Motor neuron (in vitro differentiated cells): ENCODE measurements around the gene RNF213. TPM values are rescaled to one million over a fixed set of nuclear protein-coding genes. Genes with fewer than 3 reads are reported as not detected.

Source experiments
- ATAC-seq, 8 experiments: fragments of 200-7000 bp; cut with Tn5 transposase; replicated peaks in 6 of 8; 2 replicates each; pipeline ENCODE4 v1.8.0; 2021; ENCODE audit warnings: mild to moderate bottlenecking in 8 of 8, moderate library complexity in 8 of 8
- H3K27ac ChIP-seq, 2 donors: fragments of 250-450 bp; sonication (Bioruptor Pico); 2 replicates each; pipeline ENCODE4 v1.9.0; 2021; ENCODE audit warnings: antibody characterized with exemption in 2 of 2, mild to moderate bottlenecking in 2 of 2, moderate library complexity in 1 of 2
- H3K4me1 ChIP-seq, 2 donors: fragments of 250-450 bp; sonication (Bioruptor Pico); replicated peaks in 1 of 2; 2 replicates each; pipeline ENCODE4 v1.6.1; 2021; ENCODE audit warnings: antibody characterized with exemption in 2 of 2, mild to moderate bottlenecking in 2 of 2, moderate library complexity in 1 of 2
- H3K4me3 ChIP-seq, 5 donors: fragments of 250-450 bp; sonication (Bioruptor Pico); 2 replicates each; pipeline ENCODE4 v1.9.0; 2021; ENCODE audit warnings: antibody characterized with exemption in 5 of 5, mild to moderate bottlenecking in 5 of 5, moderate library complexity in 4 of 5
- WGBS, 10 experiments: fragments of 450-650 bp; shearing (Covaris generic); methylation state at CpG; one replicate each; pipeline ENCODE4 v1.0.0; 2022; 5-methylcytosine and 5-hydroxymethylcytosine counted together
- in situ Hi-C, 9 experiments: fragments of 400-800 bp; cut with MboI; loops; one replicate each; pipeline ENCODE4 v1.15.0; 2021; ENCODE audit warnings: low sequenced_read_pairs in 9 of 9, low pct_unique_long_range_greater_than_20kb in 2 of 9; ENCODE audit not compliant: unreplicated experiment in 9 of 9
- total RNA-seq, 8 experiments: library from RNA; unstranded; fragments of 300-600 nt; gene quantifications; 2 replicates each; pipeline versions ENCODE4 v1.2.3 to v1.2.4, GENCODE V29; 2022

RNF213 gene
- total RNA-seq, 8 experiments from 2014 or later = 9.2 to 161 (median 29.6) TPM

DNA sequence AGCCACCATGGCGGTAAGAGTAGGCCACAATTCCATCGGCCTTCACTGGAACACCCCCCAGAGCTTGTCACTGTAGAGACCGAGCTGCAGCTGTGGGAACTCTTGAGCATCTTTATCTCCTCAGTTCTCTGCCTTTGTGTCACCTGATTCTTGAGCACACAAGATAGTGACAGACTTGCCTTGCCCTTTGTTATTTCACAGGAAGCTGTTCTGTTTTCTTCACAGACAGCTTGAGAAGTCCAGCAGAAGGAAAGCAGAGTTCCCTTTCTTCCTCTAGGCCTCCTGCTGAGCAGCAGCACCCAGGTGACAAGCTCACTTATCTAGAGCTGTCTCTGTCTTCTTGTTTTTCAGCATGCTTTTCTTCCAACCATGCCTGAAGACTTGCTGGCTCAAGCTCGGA is 115.9 kb downstream of the RNF213 start:
- WGBS, 10 experiments = 85 to 100% (median 100%) methylated on average over 1 to 3 of the region's 4 CpGs; no CpG with 5 or more reads in 3 of the 10 experiments
- H3K4me1 ChIP-seq = no peaks in the 10 kb centered on the region
- in situ Hi-C loops = no loop called here
- no peak overlapping the region for H3K4me3 ChIP-seq
- H3K27ac ChIP-seq = no peak overlapping the region
- no peak for ATAC-seq

DNA sequence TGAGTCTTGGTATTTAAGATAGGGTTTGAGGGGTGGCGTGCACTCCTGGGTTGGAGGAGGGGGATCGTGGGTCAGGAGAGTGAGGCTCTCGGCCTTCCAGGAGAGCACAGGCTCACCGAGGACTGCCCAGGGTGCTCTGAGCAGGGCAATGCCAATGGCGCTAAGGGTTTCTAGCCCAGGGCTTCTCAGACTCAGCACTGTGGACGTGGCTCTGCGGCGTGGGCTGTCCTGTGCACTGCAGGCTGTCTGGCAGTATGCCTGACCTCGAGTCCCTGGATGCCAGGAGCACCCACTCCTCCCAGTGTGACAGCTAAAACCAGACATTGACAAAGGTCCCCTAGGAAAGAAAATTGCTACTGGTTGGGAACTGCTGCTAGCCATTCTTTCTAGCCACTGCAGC is 117.1 kb downstream of the RNF213 start:
- H3K4me1 ChIP-seq = no peaks in the 10 kb centered on the region
- no peak for ATAC-seq
- in situ Hi-C loops = no loop called here
- 93 to 100% (median 100%) methylated on average over 1 to 3 of the region's 9 CpGs; no CpG with 5 or more reads in 7 of the 10 experiments for WGBS, 10 experiments
- no peak overlapping the region for H3K27ac ChIP-seq
- H3K4me3 ChIP-seq = no peak overlapping the region

DNA sequence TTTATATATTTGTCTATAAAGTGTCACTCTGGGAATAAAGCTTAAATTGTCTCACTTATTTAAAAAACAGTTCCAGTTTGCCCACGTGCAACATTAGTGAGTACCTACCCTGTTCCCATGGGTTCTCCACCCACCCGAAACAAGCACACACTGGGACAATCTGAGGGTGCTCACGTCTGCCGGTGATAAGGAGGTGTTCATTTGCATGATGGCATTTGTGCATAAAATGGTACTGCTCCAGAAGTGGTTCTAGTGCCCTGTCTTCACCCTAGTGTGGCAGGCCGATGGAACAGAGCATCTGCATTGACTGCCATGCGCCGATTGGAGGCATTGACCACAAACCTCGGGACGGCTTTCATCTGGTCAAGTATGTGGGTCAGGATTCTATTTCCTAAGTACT is 118.7 kb downstream of the RNF213 start:
- ATAC-seq = no peak
- H3K27ac ChIP-seq = no peak overlapping the region
- 60 to 96% (median 69%) methylated on average over 1 to 9 of the region's 9 CpGs; no CpG with 5 or more reads in 3 of the 10 experiments for WGBS, 10 experiments

DNA sequence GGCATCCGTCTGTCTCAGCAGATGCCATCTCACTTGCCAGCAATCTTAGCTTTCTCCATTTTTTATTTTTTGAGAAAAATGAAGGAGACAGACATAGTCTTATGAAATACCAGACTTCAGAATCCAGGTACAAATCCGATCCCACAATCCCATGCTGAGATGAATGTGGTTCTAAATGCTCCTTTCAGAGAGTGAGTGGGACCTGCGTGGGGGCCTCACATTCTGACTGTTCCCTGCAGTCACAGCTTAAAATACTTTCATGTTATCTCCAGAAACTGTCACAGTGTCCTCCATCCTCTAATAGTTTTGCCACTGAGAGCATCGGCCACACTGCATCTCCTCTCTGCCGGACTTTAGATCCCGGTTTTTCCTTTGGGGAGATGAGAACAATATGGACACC is 119.4 kb downstream of the RNF213 start:
- WGBS, 10 experiments = 82 to 100% (median 89%) methylated on average over 1 to 6 of the region's 6 CpGs; no CpG with 5 or more reads in 4 of the 10 experiments
- ATAC-seq = no peak
- no peak overlapping the region for H3K27ac ChIP-seq

More for the DNA sequence above, 118.7 kb downstream of the RNF213 start:
- H3K4me1 ChIP-seq = no peaks in the 10 kb centered on the region
- in situ Hi-C loops = no loop called here
- no peak overlapping the region for H3K4me3 ChIP-seq

DNA sequence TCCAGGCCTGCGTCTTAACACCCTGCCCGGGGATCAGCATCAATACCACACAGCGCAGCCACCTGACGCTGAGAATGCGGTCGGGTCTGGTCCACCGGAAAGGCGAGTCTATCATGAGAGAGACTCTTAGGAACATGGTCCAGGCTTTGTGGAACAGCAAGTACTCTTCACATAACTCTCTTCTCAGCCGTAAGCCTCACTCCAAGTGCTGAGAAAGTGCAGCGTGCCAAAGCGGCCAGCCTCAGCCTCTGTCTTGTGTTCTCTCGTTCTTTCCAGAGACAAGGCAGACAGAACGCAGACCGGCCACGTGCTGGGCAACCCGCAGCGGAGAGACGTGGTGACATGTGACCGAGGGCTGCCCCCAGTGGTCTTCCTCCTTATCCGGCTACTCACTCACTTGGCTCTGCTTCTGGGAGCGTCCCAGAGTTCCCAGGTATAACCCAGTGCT is 119.9 kb downstream of the RNF213 start:
- ATAC-seq = no peak
- Histone ChIP-seq H3K4me3 (no peak overlapping the region), H3K27ac (no peak overlapping the region), H3K4me1 (peaks cover 0 to 2% of the 10 kb centered on the region in 2 donors)
- 80 to 100% (median 89%) methylated on average over 1 to 10 of the region's 21 CpGs; no CpG with 5 or more reads in 6 of the 10 experiments for WGBS, 10 experiments
- in situ Hi-C loops = no loop called here

More for the DNA sequence above, 119.4 kb downstream of the RNF213 start:
- in situ Hi-C loops = no loop called here
- no peak overlapping the region for H3K4me3 ChIP-seq
- H3K4me1 ChIP-seq = peaks cover 0 to 2% of the 10 kb centered on the region in 2 donors

DNA sequence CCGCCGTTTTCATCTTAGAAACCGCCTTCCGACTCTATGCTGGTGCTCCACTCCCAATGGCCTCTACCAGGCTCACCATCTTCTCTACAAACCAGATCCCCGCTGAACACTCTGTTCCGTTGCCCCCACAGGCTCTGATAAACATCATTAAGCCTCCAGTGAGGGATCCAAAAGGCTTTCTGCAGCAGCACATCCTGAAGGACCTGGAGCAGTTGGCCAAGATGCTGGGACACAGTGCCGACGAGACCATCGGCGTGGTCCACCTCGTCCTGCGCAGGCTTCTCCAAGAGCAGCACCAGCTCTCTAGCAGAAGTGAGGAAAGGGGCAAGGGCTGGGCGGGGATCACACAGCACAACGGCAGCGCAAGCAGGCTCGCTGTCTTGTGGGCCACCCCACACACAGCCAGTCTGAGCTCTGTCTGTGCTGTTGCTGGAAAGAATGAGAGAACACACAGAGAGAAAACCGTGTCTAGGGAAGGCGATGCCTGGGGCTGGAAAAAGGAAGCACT is 120.8 kb downstream of the RNF213 start:
- WGBS, 10 experiments = 0 to 100% (median 93%) methylated on average over 1 to 12 of the region's 18 CpGs; no CpG with 5 or more reads in 1 of the 10 experiments
- H3K27ac ChIP-seq = no peak overlapping the region
- ATAC-seq = no peak
- in situ Hi-C loops = no loop called here
- no peak overlapping the region for H3K4me3 ChIP-seq
- peaks cover 0 to 2% of the 10 kb centered on the region in 2 donors for H3K4me1 ChIP-seq

DNA sequence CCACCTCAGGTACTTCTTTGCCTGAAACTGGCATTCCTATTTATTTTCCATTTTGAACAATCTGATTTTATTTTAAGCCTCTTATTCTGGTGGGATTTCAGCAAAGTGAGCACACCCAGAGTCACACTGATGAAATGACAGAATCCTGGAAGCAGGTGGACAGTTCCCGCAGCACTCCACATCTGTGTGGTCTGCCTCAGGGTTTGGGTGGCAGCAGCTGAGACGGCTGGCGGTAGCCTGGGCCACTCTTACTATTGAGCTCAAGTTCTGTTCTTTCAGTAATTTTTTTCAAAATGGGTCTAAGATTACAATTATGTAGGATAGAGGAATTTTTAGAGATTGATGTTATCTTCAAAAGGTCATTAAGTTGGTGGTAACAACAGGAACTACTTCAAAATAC is 121.8 kb downstream of the RNF213 start:
- in situ Hi-C loops = no loop called here
- peaks cover 0 to 2% of the 10 kb centered on the region in 2 donors for H3K4me1 ChIP-seq

DNA sequence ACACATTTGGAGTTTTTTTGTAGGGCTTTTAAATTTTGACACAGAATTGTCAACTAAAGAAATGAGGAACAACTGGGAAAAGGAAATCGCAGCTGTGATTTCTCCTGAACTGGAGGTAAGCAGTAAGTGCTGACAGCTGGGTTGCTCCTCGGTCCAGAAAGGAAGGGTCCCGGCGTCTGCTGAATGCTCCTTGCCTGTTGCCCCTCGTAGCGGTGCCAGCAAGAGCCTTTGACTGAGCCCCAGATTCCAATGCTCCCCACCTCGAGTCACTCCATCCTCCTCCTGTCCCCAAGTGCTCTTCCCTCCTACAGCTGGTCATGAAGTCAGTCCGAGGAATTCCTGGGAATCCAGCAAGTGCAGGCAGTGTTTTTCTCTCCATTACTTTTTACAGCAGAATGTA is 122.3 kb downstream of the RNF213 start:
- H3K4me3 ChIP-seq = no peak overlapping the region
- in situ Hi-C loops = no loop called here
- no peak overlapping the region for H3K27ac ChIP-seq
- WGBS, 10 experiments = 40 to 100% (median 85%) methylated on average over 1 to 7 of the region's 8 CpGs; no CpG with 5 or more reads in 1 of the 10 experiments
- no peak for ATAC-seq
- peaks cover 0 to 2% of the 10 kb centered on the region in 2 donors for H3K4me1 ChIP-seq

More for the DNA sequence above, 121.8 kb downstream of the RNF213 start:
- ATAC-seq = no peak
- Histone ChIP-seq H3K4me3 (no peak overlapping the region), H3K27ac (no peak overlapping the region)
- WGBS, 10 experiments = 59 to 100% (median 91%) methylated on average over 1 to 3 of the region's 3 CpGs; no CpG with 5 or more reads in 2 of the 10 experiments

DNA sequence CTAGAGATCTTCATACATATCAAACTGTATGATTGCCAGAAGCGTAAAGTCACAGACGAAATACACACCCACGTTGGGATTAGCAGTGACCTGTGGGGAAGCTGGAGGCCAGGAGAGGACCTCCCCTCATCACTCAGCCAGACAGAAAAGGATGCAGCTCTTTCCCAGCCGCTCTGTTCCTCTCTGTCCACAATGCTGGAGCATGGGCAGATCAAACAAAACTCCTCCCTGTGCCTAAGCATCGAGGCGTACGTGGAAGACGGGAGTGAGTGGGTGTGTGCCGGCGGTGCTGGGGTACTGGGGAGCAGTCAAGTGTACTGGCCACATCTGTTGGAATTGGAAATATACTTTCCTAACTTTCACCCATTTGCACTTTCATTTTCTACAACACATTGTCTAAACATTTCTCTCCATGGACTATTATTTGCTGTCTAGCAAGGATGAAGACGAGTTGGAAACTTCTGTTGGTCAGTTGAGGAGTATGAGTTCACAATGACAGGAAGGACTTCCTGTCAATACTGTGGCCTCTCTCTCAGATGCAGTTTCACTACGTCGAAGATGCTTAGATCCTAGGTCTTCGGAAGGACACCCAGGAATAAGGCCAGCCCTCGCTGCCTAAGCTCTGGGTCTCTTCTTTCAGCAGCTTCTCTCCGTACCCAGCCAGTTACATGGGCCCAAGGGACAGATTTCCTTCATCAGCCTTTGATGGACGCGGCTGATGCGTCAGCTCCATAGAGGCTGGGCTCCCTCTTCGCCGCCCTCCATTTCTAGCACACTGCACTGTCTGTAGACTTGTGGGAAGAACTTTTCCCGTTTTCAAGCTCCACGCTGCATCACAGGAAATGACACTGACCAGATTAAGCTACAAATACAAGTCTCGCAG is 123.7 kb downstream of the RNF213 start:
- H3K4me3 ChIP-seq = no peak overlapping the region
- peaks cover 0 to 2% of the 10 kb centered on the region in 2 donors for H3K4me1 ChIP-seq
- peak in 1 of 8 experiments; percentile 17 for ATAC-seq
- H3K27ac ChIP-seq = no peak overlapping the region
- WGBS, 10 experiments = 81 to 100% (median 95%) methylated on average over 1 to 22 of the region's 24 CpGs; no CpG with 5 or more reads in 1 of the 10 experiments
- in situ Hi-C loops = no loop called here

DNA sequence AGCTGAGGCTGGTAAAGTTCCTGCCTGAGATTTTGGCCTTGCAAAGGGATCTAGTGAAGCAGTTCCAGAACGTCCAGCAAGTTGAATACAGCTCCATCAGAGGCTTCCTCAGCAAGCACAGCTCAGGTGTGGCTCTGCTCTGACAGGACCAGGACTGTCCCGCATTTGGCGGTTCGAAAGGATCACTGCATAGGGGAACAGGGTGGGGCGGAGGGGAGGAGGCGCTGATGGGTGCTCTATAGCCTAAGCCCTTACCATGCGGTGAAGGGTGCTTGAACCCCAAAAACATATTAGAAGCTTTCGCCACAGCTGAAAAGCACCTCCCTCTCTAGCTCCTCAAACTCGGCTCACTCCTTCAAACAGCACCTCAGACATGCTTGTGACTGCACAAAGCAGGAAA is 124.4 kb downstream of the RNF213 start:
- 0 to 100% (median 92%) methylated on average over 1 to 9 of the region's 9 CpGs; no CpG with 5 or more reads in 4 of the 10 experiments for WGBS, 10 experiments
- no peak overlapping the region for H3K27ac ChIP-seq
- in situ Hi-C loops = no loop called here
- peaks cover 0 to 2% of the 10 kb centered on the region in 2 donors for H3K4me1 ChIP-seq
- ATAC-seq = no peak
- no peak overlapping the region for H3K4me3 ChIP-seq

DNA sequence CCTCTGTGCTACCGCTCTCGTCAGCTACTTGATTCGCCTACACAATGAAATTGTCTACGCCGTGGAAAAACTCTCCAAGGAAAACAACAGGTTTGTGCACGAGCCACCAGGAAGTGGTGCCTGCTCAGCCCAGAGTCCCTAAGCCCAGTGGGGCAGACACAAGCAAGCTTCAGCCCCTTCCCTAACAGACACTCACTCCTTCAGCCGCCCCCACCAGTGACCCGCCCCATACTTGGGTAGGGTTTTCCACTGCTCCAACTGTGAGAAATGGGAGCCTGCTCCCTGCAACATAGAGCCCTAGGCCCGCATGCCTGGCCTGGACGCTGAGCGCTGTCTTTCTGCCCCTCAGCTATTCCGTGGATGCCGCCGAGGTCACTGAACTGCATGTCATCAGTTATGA is 125.7 kb downstream of the RNF213 start:
- no peak overlapping the region for H3K4me3 ChIP-seq
- in situ Hi-C loops = no loop called here
- no peak overlapping the region for H3K27ac ChIP-seq
- ATAC-seq = no peak
- peaks cover 0 to 2% of the 10 kb centered on the region in 2 donors for H3K4me1 ChIP-seq
- 80 to 100% (median 96%) methylated on average over 1 to 12 of the region's 14 CpGs; no CpG with 5 or more reads in 4 of the 10 experiments for WGBS, 10 experiments

DNA sequence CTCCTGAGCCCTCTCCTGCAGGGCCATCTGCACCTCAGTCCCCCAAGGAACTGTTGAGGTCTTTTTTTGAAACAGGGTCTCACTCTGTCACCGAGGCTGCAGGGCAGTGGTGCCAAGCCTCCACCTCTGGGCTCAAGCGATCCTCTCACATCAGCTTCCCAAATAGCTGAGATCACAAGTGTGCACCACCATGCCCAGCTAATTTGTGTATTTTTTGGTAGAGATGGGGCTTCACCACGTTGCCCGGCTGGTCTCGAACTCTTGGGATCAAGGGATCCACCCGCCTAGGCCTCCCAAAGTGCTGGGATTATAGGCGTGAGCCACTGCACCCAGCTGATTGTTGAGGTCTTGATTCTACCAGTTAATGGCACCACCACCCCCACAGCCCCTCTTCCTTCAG is 126.4 kb downstream of the RNF213 start:
- Histone ChIP-seq H3K27ac (no peak overlapping the region), H3K4me1 (peaks cover 0 to 2% of the 10 kb centered on the region in 2 donors), H3K4me3 (no peak overlapping the region)
- in situ Hi-C loops = no loop called here
- no peak for ATAC-seq
- WGBS, 10 experiments = 93 to 100% (median 100%) methylated on average over 1 to 5 of the region's 7 CpGs; no CpG with 5 or more reads in 7 of the 10 experiments

DNA sequence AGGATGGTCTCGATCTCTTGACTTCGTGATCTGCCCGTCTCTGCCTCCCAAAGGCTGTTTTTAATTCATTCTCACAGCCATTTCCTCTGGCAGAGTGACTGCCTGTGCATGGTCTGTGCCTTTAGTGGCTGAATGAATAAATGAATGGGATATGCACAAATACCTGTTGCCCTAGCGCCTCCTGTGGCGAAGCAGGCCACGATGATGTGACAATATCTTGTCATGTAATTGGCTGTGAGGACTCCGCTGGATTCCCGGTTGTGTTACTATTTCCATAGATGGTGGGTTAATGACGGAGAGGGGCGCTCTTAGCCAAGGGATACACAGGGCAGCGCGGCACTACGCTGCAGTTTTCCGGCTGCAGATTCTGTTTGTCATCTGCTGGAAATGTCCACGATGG is 127.5 kb downstream of the RNF213 start:
- ATAC-seq = no peak
- WGBS, 10 experiments = 91 to 100% (median 93%) methylated on average over 1 to 9 of the region's 15 CpGs; no CpG with 5 or more reads in 5 of the 10 experiments
- in situ Hi-C loops = no loop called here
- H3K4me1 ChIP-seq = peaks cover 0 to 2% of the 10 kb centered on the region in 2 donors
- no peak overlapping the region for H3K27ac ChIP-seq
- no peak overlapping the region for H3K4me3 ChIP-seq
